K562 (cell line): Measurements from ENCODE around the gene GET3. TPM values are rescaled to one million over a fixed set of nuclear protein-coding genes. Genes with fewer than 3 reads are reported as not detected.

Source experiments
- ARID1B ChIP-seq: fragments of 450-650 bp; IDR thresholded peaks from 2 replicates; pipeline ENCODE4 v1.6.1; 2016; ENCODE audit warnings: antibody characterized with exemption, mild to moderate bottlenecking, inconsistent platforms
- FOXK2 ChIP-seq, 2 experiments: fragments of 450-650 bp; IDR thresholded peaks in 1 of 2; conservative IDR thresholded peaks in 1 of 2; 2 replicates each; pipeline ENCODE4 v1.6.1; 2016; ENCODE audit warnings: low read depth in 2 of 2, mild to moderate bottlenecking in 1 of 2
- HDAC3 ChIP-seq: fragments of 450-650 bp; IDR thresholded peaks from 2 replicates; pipeline ENCODE4 v1.6.1; 2018; ENCODE audit warnings: borderline replicate concordance, mild to moderate bottlenecking, moderate library complexity; ENCODE audit not compliant: partially characterized antibody
- HINFP ChIP-seq: fragments of 450-650 bp; conservative IDR thresholded peaks from 2 replicates; pipeline ENCODE4 v1.6.1; 2016; ENCODE audit warnings: missing genetic modification characterization, low read depth, mild to moderate bottlenecking, control low read depth, missing compliant biosample characterization
- MXI1 ChIP-seq: IDR thresholded peaks from 2 replicates; pipeline ENCODE4 v1.6.1; 2011; ENCODE audit warnings: low read depth, mild to moderate bottlenecking, improper control_type of control experiment, low read length
- PCBP1 ChIP-seq: fragments of 200-400 bp; formaldehyde crosslinking; IDR thresholded peaks from 2 replicates; pipeline ENCODE4 v1.6.1; 2018; ENCODE audit warnings: mild to moderate bottlenecking, low read depth, low read length; ENCODE audit not compliant: poor library complexity, severe bottlenecking
- PHF8 ChIP-seq: fragments of 200-600 bp; sonication (generic); IDR thresholded peaks from 2 replicates; pipeline ENCODE4 v1.6.1; 2012; ENCODE audit warnings: mixed run types, mild to moderate bottlenecking, inconsistent platforms, low read length, moderate library complexity, borderline replicate concordance
- RAD21 ChIP-seq, 2 experiments: fragments of 250-450 bp in 1 of 2; fragments of 450-650 bp in 1 of 2; sonication (Bioruptor Pico) in 1 of 2; formaldehyde crosslinking in 1 of 2; IDR thresholded peaks in 1 of 2; conservative IDR thresholded peaks in 1 of 2; 2 replicates each; pipeline versions ENCODE4 v1.4.0 to v1.8.0; 2020 to 2022; ENCODE audit warnings: mild to moderate bottlenecking in 2 of 2, moderate library complexity in 1 of 2
- RCOR1 ChIP-seq, 2 experiments: IDR thresholded peaks; 2 replicates each; pipeline ENCODE4 v1.6.1; 2012; ENCODE audit warnings: low read depth in 2 of 2, low read length in 2 of 2, borderline replicate concordance in 1 of 2, improper control_type of control experiment in 1 of 2
- SMARCA5 ChIP-seq: fragments of 450-650 bp; IDR thresholded peaks from 2 replicates; pipeline ENCODE4 v1.6.1; 2016
- SPI1 ChIP-seq: IDR thresholded peaks from 2 replicates; pipeline ENCODE4 v1.6.1; 2011; ENCODE audit warnings: low read depth, low read length, control low read depth, borderline replicate concordance
- SREBF1 ChIP-seq: fragments of 150-350 bp; IDR thresholded peaks from 2 replicates; pipeline ENCODE4 v1.6.1; 2014; ENCODE audit warnings: antibody characterized with exemption, low read depth, low read length, borderline replicate concordance
- TEAD1 ChIP-seq, 2 experiments: fragments of 450-650 bp in 1 of 2; sonication (generic) in 1 of 2; formaldehyde crosslinking; IDR thresholded peaks; 2 replicates each; pipeline versions ENCODE4 v1.4.0 to v1.8.0; 2020 to 2022; ENCODE audit warnings: mild to moderate bottlenecking in 2 of 2, missing genetic modification reagents in 1 of 2
- ZNF277 ChIP-seq: fragments of 250-450 bp; sonication (Bioruptor Pico); IDR thresholded peaks from 2 replicates; pipeline ENCODE4 v1.8.0; 2022; ENCODE audit warnings: inconsistent platforms, mild to moderate bottlenecking, moderate library complexity, borderline replicate concordance
- polyA plus RNA-seq, 8 experiments: library from polyadenylated mRNA; depleted of rRNA in 4 of 8; stranded (reverse) in 5 of 8; unstranded in 3 of 8; fragments of >200 nt; fragmentation: Nextera tagmentation in 2 of 8; fragmentation: Illumina TruSeq in 1 of 8; extraction: Ambion mirVana in 2 of 8; extraction: Trizol in 1 of 8; gene quantifications; 2 replicates each; pipeline versions ENCODE4 v1.2.1 to v1.2.3, GENCODE V29; 2011 to 2014; ENCODE audit warnings: inconsistent platforms in 1 of 8, missing spikeins in 1 of 8
- total RNA-seq, 7 experiments: library from RNA; depleted of rRNA in 6 of 7; stranded (reverse); fragments of >200 nt in 6 of 7; fragmentation: Illumina TruSeq in 2 of 7; extraction: Trizol in 2 of 7; gene quantifications; 2 replicates each; pipeline versions ENCODE4 v1.2.1 to v1.2.3, GENCODE V29; 2011 to 2021; ENCODE audit warnings: low replicate concordance in 1 of 7
- TF ChIP-seq, protein P1 (sequence below), 2 experiments: fragments of 450-650 bp; IDR thresholded peaks; 2 replicates each; pipeline ENCODE4 v1.6.1; 2016; ENCODE audit warnings: mild to moderate bottlenecking in 2 of 2, borderline replicate concordance in 1 of 2, low read depth in 1 of 2, moderate library complexity in 1 of 2

The GET3 gene
- total and polyA plus RNA-seq, 9 of the 15 experiments (the other 6 are each of a cell fraction or from before 2014, with no cell fraction given): 8.3 to 83.5 (median 51.8) TPM

- TF ChIP-seq HINFP (tag) (no peak; the same call in 1 of the 2 replicates), SPI1 (no peak), TEAD1 (CRISPR knock-in tag; IDR thresholded peaks at IDR 0.05) (peak in 1 of 2 experiments; percentile 6; a peak in 1 of 4 replicates), PCBP1 (no peak), RCOR1 (IDR thresholded peaks at IDR 0.05; ENCODE audit: borderline replicate concordance in 1 of 2, low read depth in 2 of 2, low read length in 2 of 2) (no peak; a peak in 1 of 4 replicates), ZNF277 (CRISPR knock-in tag) (no peak), SREBF1 (no peak), PHF8 (no peak), ARID1B (no peak), RAD21 (CRISPR knock-in tag; conservative IDR thresholded peaks at IDR 0.05 in 1 of 2, IDR thresholded peaks at IDR 0.05 in 1 of 2) (no peak), MXI1 (0 out of 2 replicates have a peak, but pooled peaks have one; percentile 17), HDAC3 (peak; percentile 1), FOXK2 (conservative IDR thresholded peaks at IDR 0.05 in 1 of 2, IDR thresholded peaks at IDR 0.05 in 1 of 2; ENCODE audit: low read depth in 2 of 2) (peak in 1 of 2 experiments; percentile 34; a peak in 1 of 4 replicates), SMARCA5 (peak; percentile 56; the same call in 1 of the 2 replicates)
- TF ChIP-seq, protein P1, sequence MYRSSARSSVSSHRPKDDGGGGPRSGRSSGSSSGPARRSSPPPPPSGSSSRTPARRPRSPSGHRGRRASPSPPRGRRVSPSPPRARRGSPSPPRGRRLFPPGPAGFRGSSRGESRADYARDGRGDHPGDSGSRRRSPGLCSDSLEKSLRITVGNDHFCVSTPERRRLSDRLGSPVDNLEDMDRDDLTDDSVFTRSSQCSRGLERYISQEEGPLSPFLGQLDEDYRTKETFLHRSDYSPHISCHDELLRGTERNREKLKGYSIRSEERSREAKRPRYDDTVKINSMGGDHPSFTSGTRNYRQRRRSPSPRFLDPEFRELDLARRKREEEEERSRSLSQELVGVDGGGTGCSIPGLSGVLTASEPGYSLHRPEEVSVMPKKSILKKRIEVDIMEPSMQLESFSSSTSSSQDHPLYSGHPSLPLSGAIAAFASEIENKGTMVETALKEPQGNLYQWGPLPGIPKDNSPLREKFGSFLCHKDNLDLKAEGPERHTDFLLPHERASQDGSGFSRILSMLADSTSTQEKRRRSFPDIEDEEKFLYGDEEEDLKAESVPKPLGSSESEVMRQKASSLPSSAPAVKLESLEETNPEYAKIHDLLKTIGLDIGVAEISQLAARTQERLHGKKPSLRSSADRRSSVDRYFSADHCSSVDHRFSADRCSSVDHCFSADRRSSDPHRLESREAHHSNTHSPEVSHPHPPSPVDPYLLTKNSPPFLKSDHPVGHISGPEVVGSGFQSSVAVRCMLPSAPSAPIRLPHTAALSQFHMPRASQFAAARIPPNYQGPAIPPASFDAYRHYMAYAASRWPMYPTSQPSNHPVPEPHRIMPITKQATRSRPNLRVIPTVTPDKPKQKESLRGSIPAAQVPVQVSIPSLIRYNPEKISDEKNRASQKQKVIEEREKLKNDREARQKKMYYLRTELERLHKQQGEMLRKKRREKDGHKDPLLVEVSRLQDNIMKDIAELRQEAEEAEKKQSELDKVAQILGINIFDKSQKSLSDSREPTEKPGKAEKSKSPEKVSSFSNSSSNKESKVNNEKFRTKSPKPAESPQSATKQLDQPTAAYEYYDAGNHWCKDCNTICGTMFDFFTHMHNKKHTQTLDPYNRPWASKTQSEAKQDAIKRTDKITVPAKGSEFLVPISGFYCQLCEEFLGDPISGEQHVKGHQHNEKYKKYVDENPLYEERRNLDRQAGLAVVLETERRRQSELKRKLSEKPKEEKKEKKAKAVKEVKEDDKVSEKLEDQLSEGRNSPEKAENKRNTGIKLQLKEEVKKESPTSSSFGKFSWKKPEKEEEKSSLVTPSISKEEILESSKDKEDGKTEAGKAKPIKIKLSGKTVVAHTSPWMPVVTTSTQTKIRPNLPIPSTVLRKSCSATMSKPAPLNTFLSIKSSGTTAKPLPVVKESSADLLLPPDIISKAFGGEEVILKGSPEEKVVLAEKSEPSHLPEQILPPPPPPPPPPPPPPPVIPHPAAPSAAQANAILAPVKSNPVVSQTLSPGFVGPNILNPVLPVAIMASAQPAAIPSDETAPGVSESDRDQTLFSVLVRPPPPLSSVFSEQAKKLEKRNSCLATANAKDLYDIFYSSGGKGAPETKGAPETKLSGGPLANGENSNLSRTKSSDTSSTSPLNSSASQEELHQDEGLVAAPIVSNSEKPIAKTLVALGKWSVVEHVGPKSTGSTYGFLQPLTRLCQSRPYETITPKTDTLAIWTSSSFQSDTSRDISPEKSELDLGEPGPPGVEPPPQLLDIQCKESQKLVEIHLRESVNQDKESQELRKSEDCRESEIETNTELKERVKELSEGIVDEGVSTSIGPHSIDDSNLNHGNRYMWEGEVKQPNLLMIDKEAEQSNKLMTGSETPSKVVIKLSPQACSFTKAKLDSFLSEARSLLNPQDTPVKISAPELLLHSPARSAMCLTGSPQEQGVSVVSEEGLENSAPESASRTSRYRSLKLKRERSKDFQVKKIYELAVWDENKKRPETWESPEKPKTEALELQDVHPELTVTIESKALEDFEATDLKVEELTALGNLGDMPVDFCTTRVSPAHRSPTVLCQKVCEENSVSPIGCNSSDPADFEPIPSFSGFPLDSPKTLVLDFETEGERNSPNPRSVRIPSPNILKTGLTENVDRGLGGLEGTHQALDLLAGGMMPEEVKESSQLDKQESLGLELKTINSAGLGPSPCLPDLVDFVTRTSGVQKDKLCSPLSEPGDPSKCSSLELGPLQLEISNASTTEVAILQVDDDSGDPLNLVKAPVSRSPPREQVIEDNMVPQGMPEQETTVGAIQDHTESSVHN (IDR thresholded peaks at IDR 0.05; ENCODE audit: borderline replicate concordance in 1 of 2, low read depth in 1 of 2): no peak
These were observed 47.7 kb downstream of the GET3 start (continued) for GRCh38 chr19:12784871-12785430.
